Measurements from ENCODE around the gene DGUOK.
A peak's percentile ranks its signal among the peaks of the same experiment; 100 is the strongest.
"Not testable (repeated sequence)": the region's sequence is repeated elsewhere in the genome, so short reads cannot be mapped to it uniquely, and the experiment has no call there.

DGUOK gene

GRCh38 chr2:73926493-73927327, at the start of gene DGUOK:
Gene DGUOK (plus strand): TSS chr2:73926880. CDS start chr2:73926911, 31 bp downstream.
- DNase-seq (ENCODE audit: low spot score), result peak; percentile 98

GRCh38 chr2:73877071-73877802, 49.4 kb upstream of the DGUOK start:
- no peak for DNase-seq (ENCODE audit: low spot score)

- not testable (repeated sequence) for DNase-seq (ENCODE audit: low spot score)
These were observed 48.7 kb upstream of the DGUOK start for GRCh38 chr2:73877984-73878383.

- no peak for DNase-seq (ENCODE audit: low spot score)
These were observed 41.3 kb upstream of the DGUOK start for GRCh38 chr2:73885406-73885805.

- DNase-seq (ENCODE audit: low spot score), result no peak
These were observed 40.3 kb upstream of the DGUOK start for GRCh38 chr2:73886357-73886756.

- not testable (repeated sequence) for DNase-seq (ENCODE audit: low spot score)
These were observed 38.9 kb upstream of the DGUOK start for GRCh38 chr2:73887596-73888353.

GRCh38 chr2:73888388-73888787, 38.3 kb upstream of the DGUOK start:
- no peak for DNase-seq (ENCODE audit: low spot score)

- no peak for DNase-seq (ENCODE audit: low spot score)
These were observed 37.5 kb upstream of the DGUOK start for GRCh38 chr2:73889206-73889605.

- no peak for DNase-seq (ENCODE audit: low spot score)
These were observed 36.2 kb upstream of the DGUOK start for GRCh38 chr2:73890301-73891092.

- DNase-seq (ENCODE audit: low spot score), result no peak
These were observed 35.3 kb upstream of the DGUOK start for GRCh38 chr2:73891276-73891901.

- DNase-seq (ENCODE audit: low spot score), result no peak
These were observed 33.9 kb upstream of the DGUOK start, which contains the start of gene ACTG2 for GRCh38 chr2:73892631-73893329. Gene ACTG2 (plus strand): TSS chr2:73893008. CDS start chr2:73901312, 8,304 bp downstream.

GRCh38 chr2:73893764-73894474, 32.8 kb upstream of the DGUOK start:
- no peak for DNase-seq (ENCODE audit: low spot score)

- no peak for DNase-seq (ENCODE audit: low spot score)
These were observed 32.2 kb upstream of the DGUOK start for GRCh38 chr2:73894475-73894850.

GRCh38 chr2:73894877-73895276, 31.8 kb upstream of the DGUOK start:
- no peak for DNase-seq (ENCODE audit: low spot score)

- DNase-seq (ENCODE audit: low spot score), result no peak
These were observed 31.2 kb upstream of the DGUOK start for GRCh38 chr2:73895473-73895872.

GRCh38 chr2:73896362-73897239, 30.1 kb upstream of the DGUOK start:
- DNase-seq (ENCODE audit: low spot score), result peak; percentile 37

- DNase-seq (ENCODE audit: low spot score), result no peak
These were observed 29.5 kb upstream of the DGUOK start for GRCh38 chr2:73897240-73897583.

- no peak for DNase-seq (ENCODE audit: low spot score)
These were observed 28.7 kb upstream of the DGUOK start for GRCh38 chr2:73897934-73898333.

- DNase-seq (ENCODE audit: low spot score), result no peak
These were observed 26.8 kb upstream of the DGUOK start for GRCh38 chr2:73899801-73900336.

All from CD4-positive, alpha-beta T cell treated with Interleukin-6 at 100 ng/mL for 8 hours (primary cell).